Measurements from ENCODE around the gene GTF3C2.
A peak's percentile ranks its signal among the peaks of the same experiment; 100 is the strongest.

The GTF3C2 gene

DNA sequence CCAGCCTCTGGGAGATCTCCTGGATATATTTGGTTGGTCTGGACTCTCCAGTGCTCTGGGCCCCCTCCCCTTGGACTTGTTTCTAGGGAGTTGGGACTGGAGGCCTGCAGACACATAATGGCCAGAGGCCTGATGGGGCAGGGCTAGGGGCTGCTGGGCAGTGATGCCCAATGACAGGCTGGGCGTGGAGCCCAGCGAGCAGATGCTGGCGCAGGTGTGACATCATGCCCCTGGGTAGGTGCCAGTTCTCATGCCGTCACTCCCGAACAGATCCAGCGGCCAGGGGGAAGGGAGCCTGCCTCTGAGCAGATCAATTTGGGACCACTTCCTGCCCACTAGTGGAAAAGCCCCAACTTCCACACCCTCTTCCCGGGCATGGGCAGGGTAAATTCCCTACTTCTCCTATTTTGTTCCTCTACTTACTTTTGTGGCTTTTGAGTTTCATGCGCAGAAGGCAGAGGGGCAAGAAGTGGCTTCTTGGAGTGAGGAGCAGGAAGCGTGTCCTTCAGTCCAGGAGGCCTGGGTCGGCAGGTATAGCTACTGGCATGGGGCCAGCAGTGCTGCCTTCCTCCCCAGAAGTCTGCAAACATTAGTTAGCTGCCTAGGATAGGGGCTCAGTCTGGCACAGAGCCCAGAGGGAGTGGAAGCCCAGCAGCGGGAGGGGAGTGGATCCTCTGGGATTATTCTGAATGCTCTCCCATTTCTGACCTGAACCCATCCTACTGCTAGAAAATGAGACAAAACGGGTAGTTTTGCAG lies 39.7 kb downstream of the GTF3C2 start:
- H3K27me3 ChIP-seq (ENCODE audit: control insufficient read depth, insufficient read depth, low read length) = no peaks in the 10 kb centered on the region
- H3K9me3 ChIP-seq (ENCODE audit: control insufficient read depth, insufficient read depth, low read length) = no peaks in the 10 kb centered on the region
- no peaks in the 10 kb centered on the region for H3K36me3 ChIP-seq (ENCODE audit: control insufficient read depth, insufficient read depth, low read length)
- no peak overlapping the region for H3K4me3 ChIP-seq (ENCODE audit: low read depth, low read length)
- H3K9ac ChIP-seq (ENCODE audit: low read depth, low read length) = no peak overlapping the region
- no peak overlapping the region for H3K27ac ChIP-seq (ENCODE audit: low read depth, low read length)
- H3K4me1 ChIP-seq (ENCODE audit: control insufficient read depth, insufficient read depth, low read length) = no peaks in the 10 kb centered on the region

DNA sequence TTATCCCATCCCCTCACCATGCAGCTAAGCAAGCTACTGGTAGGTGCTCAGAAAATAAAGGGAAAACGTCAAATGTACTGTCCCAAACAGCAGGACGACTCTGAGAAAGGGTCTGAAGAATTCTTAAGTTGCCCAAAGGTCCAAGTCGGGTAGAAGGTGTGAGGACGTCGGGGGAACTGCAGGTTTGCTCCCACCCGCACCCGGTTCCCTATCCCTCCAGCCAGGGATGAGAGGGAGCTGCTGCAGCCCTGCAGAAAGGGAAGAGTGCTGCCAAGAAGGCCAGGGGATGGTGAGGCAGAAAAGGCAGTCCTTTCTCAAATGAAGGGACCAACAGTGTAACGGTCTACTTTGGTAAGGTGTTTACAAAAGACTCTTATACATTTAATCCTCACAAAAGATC lies 41.4 kb downstream of the GTF3C2 start:
- H3K36me3 ChIP-seq (ENCODE audit: control insufficient read depth, insufficient read depth, low read length) = no peaks in the 10 kb centered on the region
- H3K27ac ChIP-seq (ENCODE audit: low read depth, low read length) = no peak overlapping the region
- no peak overlapping the region for H3K4me3 ChIP-seq (ENCODE audit: low read depth, low read length)
- no peak overlapping the region for H3K9ac ChIP-seq (ENCODE audit: low read depth, low read length)
- no peaks in the 10 kb centered on the region for H3K4me1 ChIP-seq (ENCODE audit: control insufficient read depth, insufficient read depth, low read length)
- no peaks in the 10 kb centered on the region for H3K9me3 ChIP-seq (ENCODE audit: control insufficient read depth, insufficient read depth, low read length)
- H3K27me3 ChIP-seq (ENCODE audit: control insufficient read depth, insufficient read depth, low read length) = no peaks in the 10 kb centered on the region

DNA sequence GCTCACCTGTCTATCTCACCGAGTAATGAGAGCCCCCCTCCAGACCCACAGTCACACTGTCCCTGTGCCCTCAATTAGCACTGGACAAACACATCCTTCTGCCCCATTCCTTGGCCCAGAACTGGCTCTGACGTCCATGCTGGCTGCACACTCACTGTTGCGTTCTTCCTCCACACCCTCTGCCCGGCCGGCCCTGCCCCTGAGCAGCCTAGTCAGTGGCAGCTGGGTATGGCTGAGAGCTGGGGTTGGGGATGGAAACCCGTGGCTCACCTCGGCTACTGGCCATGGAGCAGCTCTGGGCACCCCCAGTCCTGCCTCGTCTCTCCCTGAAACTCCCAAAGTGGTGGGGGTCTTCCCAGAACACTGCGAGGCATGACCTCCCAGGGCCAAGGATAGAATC lies 41.9 kb downstream of the GTF3C2 start:
- no peak overlapping the region for H3K27ac ChIP-seq (ENCODE audit: low read depth, low read length)
- H3K4me1 ChIP-seq (ENCODE audit: control insufficient read depth, insufficient read depth, low read length) = no peaks in the 10 kb centered on the region
- H3K4me3 ChIP-seq (ENCODE audit: low read depth, low read length) = no peak overlapping the region

DNA sequence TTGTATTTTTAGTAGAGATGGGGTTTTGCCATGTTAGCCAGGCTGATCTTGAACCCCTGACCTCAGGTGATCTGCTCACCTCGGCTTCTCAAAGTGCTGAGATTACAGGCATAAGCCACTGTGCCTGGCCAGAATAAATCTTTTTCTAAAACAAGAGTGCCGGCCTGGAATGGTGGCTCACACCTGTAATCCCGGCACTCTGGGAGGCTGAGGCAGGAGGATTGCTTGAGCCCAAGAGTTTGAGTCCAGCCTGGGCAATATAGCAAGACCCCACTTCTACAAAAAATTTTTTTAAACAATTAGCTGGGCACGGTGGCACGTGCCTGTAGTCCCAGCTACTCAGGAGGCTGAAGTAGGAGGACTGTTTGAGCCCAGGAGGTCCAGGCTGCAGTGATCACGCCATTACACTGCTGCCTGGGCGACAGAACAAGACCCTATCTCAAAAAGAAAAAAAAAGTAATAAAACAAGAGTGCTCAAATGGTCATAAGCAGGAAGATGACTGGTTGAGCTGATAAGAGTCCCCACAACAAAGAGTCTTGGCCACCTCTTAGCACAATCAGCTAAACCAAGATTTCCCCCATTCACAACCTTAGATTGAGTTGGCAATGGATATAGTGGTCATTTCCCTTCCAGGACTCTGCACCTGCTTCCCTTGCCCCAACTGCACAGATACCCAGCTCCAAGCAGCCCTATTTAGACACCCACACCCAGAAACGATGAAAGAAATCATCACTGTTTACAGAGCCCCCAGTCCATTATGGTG lies 42.5 kb downstream of the GTF3C2 start:
- Histone ChIP-seq H3K27me3 (ENCODE audit: control insufficient read depth, insufficient read depth, low read length) (peaks cover 5% of the 10 kb centered on the region; the same call in 1 of the 2 replicates), H3K4me3 (ENCODE audit: low read depth, low read length) (no peak overlapping the region), H3K36me3 (ENCODE audit: control insufficient read depth, insufficient read depth, low read length) (no peaks in the 10 kb centered on the region), H3K27ac (ENCODE audit: low read depth, low read length) (no peak overlapping the region), H3K9me3 (ENCODE audit: control insufficient read depth, insufficient read depth, low read length) (no peaks in the 10 kb centered on the region), H3K9ac (ENCODE audit: low read depth, low read length) (no peak overlapping the region), H3K4me1 (ENCODE audit: control insufficient read depth, insufficient read depth, low read length) (no peaks in the 10 kb centered on the region)

More for the DNA sequence above, 41.9 kb downstream of the GTF3C2 start:
- H3K27me3 ChIP-seq (ENCODE audit: control insufficient read depth, insufficient read depth, low read length) = 0 out of 2 replicates have a peak, but pooled peaks cover under 1% of the 10 kb centered on the region
- no peaks in the 10 kb centered on the region for H3K36me3 ChIP-seq (ENCODE audit: control insufficient read depth, insufficient read depth, low read length)
- H3K9ac ChIP-seq (ENCODE audit: low read depth, low read length) = no peak overlapping the region
- H3K9me3 ChIP-seq (ENCODE audit: control insufficient read depth, insufficient read depth, low read length) = no peaks in the 10 kb centered on the region

- Histone ChIP-seq H3K36me3 (ENCODE audit: control insufficient read depth, insufficient read depth, low read length) (no peaks in the 10 kb centered on the region), H3K4me3 (ENCODE audit: low read depth, low read length) (no peak overlapping the region), H3K27ac (ENCODE audit: low read depth, low read length) (no peak overlapping the region), H3K9me3 (ENCODE audit: control insufficient read depth, insufficient read depth, low read length) (no peaks in the 10 kb centered on the region), H3K4me1 (ENCODE audit: control insufficient read depth, insufficient read depth, low read length) (no peaks in the 10 kb centered on the region), H3K27me3 (ENCODE audit: control insufficient read depth, insufficient read depth, low read length) (peaks cover 23% of the 10 kb centered on the region), H3K9ac (ENCODE audit: low read depth, low read length) (no peak overlapping the region)
Measured at GRCh38 chr2:27312152-27312551, 44.4 kb downstream of the GTF3C2 start.

GRCh38 chr2:27309651-27310050 lies 46.9 kb downstream of the GTF3C2 start:
- no peak overlapping the region for H3K4me3 ChIP-seq (ENCODE audit: low read depth, low read length)
- peaks cover 48% of the 10 kb centered on the region for H3K27me3 ChIP-seq (ENCODE audit: control insufficient read depth, insufficient read depth, low read length)
- no peak overlapping the region for H3K27ac ChIP-seq (ENCODE audit: low read depth, low read length)
- H3K9ac ChIP-seq (ENCODE audit: low read depth, low read length) = no peak overlapping the region
- no peaks in the 10 kb centered on the region for H3K9me3 ChIP-seq (ENCODE audit: control insufficient read depth, insufficient read depth, low read length)
- H3K4me1 ChIP-seq (ENCODE audit: control insufficient read depth, insufficient read depth, low read length) = peaks cover 6% of the 10 kb centered on the region; the same call in 1 of the 2 replicates
- no peaks in the 10 kb centered on the region for H3K36me3 ChIP-seq (ENCODE audit: control insufficient read depth, insufficient read depth, low read length)

DNA sequence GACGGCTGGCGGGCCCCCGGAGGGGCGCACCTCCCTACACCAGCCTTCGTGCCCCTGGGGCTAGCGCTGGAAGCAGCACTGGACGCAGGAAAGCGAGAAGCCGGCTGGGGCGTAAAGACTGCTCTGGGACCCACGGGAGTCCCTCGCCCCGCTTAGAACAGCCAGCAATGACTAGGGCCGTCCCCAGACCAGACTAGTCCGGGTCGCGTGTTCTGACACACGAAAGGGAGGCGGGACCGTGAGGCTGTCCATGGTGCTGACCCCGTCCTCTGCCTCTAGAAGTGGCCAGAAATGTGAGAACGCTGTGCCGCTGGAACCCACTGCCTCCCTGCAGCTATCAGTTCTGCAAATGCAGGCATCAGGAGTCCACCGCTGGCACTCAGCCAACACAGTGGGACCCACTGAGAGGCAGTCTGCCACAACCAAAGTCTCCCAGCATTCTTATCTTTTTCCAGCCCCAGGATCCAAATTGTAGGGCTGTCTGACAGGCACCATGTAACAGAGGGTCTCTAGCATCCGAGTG lies 48.1 kb downstream of the GTF3C2 start, which contains the start of gene UCN:
Gene UCN (minus strand): TSS at position 87 of the 523 bp plus-strand sequence. CDS start 550 bp downstream, outside the sequence.
- peak within 1 kb of the TSS; percentile 53 for H3K4me3 ChIP-seq (ENCODE audit: low read depth, low read length)
- no peak within 1 kb of the TSS for H3K27ac ChIP-seq (ENCODE audit: low read depth, low read length)
- H3K36me3 ChIP-seq (ENCODE audit: control insufficient read depth, insufficient read depth, low read length) = no peaks in the 10 kb centered on the region
- H3K4me1 ChIP-seq (ENCODE audit: control insufficient read depth, insufficient read depth, low read length) = peaks cover 6% of the 10 kb centered on the region; the same call in 1 of the 2 replicates
- H3K9ac ChIP-seq (ENCODE audit: low read depth, low read length) = no peak within 1 kb of the TSS
- H3K27me3 ChIP-seq (ENCODE audit: control insufficient read depth, insufficient read depth, low read length) = peaks cover 52% of the 10 kb centered on the region
- no peaks in the 10 kb centered on the region for H3K9me3 ChIP-seq (ENCODE audit: control insufficient read depth, insufficient read depth, low read length)

DNA sequence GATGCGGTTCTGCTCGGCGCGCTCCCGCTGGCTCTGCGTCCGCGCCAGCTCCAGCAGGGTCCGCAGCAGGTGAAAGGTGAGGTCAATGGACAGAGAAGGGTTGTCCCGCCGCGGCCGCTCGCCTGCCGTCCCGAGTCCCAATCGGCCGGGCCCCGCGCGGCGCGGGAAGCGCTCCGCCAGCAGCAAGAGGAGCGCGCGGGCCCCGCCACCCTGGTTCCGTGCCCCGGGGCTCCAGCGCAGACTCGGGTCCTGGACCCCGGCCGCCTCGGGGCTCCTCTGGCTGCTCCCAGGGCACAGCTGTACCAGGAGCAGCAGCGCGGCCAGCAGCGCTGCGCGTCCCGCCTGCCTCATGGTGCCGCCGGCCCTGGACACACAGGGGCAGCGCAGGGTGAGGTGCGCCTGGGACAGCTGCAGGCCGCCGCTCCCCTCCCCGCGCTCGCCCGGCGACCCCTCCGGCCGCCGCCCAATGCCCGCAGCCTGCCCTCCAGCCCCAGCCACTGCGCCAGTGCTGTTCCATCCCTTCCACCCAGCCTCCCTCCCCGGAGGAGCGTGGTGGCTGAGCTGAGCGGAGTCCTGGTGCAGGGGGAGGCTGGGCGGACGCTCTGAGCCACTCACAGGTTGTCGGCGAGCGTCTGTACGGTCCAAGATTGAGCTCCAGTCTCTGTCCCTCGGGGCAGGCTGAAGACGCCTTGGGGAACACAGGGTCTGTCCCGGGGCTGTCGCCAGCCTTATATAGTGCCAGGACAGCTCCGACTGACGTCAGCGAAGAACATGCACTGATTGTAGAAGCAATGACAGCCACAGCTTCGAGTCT lies 48.8 kb downstream of the GTF3C2 start:
- H3K9ac ChIP-seq (ENCODE audit: low read depth, low read length) = no peak overlapping the region
- H3K4me1 ChIP-seq (ENCODE audit: control insufficient read depth, insufficient read depth, low read length) = peaks cover 6% of the 10 kb centered on the region; the same call in 1 of the 2 replicates
- no peaks in the 10 kb centered on the region for H3K9me3 ChIP-seq (ENCODE audit: control insufficient read depth, insufficient read depth, low read length)
- H3K36me3 ChIP-seq (ENCODE audit: control insufficient read depth, insufficient read depth, low read length) = no peaks in the 10 kb centered on the region
- H3K4me3 ChIP-seq (ENCODE audit: low read depth, low read length) = peak overlapping the region; percentile 53
- no peak overlapping the region for H3K27ac ChIP-seq (ENCODE audit: low read depth, low read length)
- H3K27me3 ChIP-seq (ENCODE audit: control insufficient read depth, insufficient read depth, low read length) = peaks cover 52% of the 10 kb centered on the region

DNA sequence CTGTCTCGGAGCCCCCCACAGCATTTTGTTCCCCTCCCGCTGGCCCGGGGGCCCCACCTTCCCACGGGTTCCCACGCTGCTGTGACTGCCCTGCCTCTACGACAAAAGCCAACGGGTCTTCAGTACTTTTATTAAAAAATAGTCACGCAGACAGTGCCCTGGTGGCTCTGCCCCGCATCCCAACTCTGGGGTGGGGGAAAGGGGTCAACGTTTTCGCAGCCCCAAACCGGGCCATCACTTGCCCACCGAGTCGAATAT lies 49.3 kb downstream of the GTF3C2 start:
- Histone ChIP-seq H3K9ac (ENCODE audit: low read depth, low read length) (no peak overlapping the region), H3K4me1 (ENCODE audit: control insufficient read depth, insufficient read depth, low read length) (peaks cover 6% of the 10 kb centered on the region; the same call in 1 of the 2 replicates), H3K27ac (ENCODE audit: low read depth, low read length) (no peak overlapping the region), H3K36me3 (ENCODE audit: control insufficient read depth, insufficient read depth, low read length) (no peaks in the 10 kb centered on the region), H3K4me3 (ENCODE audit: low read depth, low read length) (peak overlapping the region; percentile 53), H3K27me3 (ENCODE audit: control insufficient read depth, insufficient read depth, low read length) (peaks cover 52% of the 10 kb centered on the region), H3K9me3 (ENCODE audit: control insufficient read depth, insufficient read depth, low read length) (no peaks in the 10 kb centered on the region)

- Histone ChIP-seq H3K36me3 (ENCODE audit: control insufficient read depth, insufficient read depth, low read length) (no peaks in the 10 kb centered on the region), H3K4me1 (ENCODE audit: control insufficient read depth, insufficient read depth, low read length) (peaks cover 6% of the 10 kb centered on the region; the same call in 1 of the 2 replicates), H3K27ac (ENCODE audit: low read depth, low read length) (no peak overlapping the region), H3K9me3 (ENCODE audit: control insufficient read depth, insufficient read depth, low read length) (no peaks in the 10 kb centered on the region), H3K4me3 (ENCODE audit: low read depth, low read length) (peak overlapping the region; percentile 53), H3K9ac (ENCODE audit: low read depth, low read length) (no peak overlapping the region), H3K27me3 (ENCODE audit: control insufficient read depth, insufficient read depth, low read length) (peaks cover 52% of the 10 kb centered on the region)
Measured at GRCh38 chr2:27306573-27307286, 49.8 kb downstream of the GTF3C2 start.
